Forelimb muscle (tissue), 1 donor: ENCODE results near the gene CNTF. TPM values are rescaled to one million over a fixed set of nuclear protein-coding genes. Genes with fewer than 3 reads are reported as not detected.
"Not testable (repeated sequence)": the region's sequence is repeated elsewhere in the genome, so short reads cannot be mapped to it uniquely, and the experiment has no call there.

ENCODE experiments used
- DNase-seq: peaks from one replicate; pipeline ENCODE4 v3.0.0-alpha.2; 2013; ENCODE audit warnings: low read depth
- polyA plus RNA-seq: library from polyadenylated mRNA; unstranded; fragments of 120-200 nt; gene quantifications from one replicate; pipeline ENCODE4 v1.2.1, GENCODE V29; 2013; ENCODE audit not compliant: insufficient read length

CNTF gene, protein sequence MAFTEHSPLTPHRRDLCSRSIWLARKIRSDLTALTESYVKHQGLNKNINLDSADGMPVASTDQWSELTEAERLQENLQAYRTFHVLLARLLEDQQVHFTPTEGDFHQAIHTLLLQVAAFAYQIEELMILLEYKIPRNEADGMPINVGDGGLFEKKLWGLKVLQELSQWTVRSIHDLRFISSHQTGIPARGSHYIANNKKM
- polyA plus RNA-seq, result 0.71 TPM

DNA sequence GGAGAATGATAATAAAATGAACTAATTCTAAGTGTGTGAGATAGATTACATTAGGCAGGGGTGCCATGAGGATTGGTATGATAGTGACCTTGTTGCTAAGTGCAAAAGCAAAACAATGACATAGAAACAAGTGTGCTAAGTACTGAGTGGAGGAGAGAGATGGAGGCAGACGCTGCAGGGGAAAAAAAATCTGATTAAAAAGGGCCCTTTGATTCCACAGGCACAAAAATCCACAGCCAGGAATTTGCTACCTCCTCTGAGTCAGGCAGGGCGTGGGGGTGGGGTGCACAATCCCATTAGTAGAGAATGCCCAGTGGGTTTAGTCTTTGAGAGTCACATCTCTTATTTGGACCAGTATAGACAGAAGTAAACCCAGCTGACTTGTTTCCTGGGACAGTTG is at the start of gene CNTF:
Gene CNTF (plus strand): TSS at position 322 of the 400 bp plus-strand sequence. CDS start 88 bp downstream, outside the sequence.
- no peak for DNase-seq

DNA sequence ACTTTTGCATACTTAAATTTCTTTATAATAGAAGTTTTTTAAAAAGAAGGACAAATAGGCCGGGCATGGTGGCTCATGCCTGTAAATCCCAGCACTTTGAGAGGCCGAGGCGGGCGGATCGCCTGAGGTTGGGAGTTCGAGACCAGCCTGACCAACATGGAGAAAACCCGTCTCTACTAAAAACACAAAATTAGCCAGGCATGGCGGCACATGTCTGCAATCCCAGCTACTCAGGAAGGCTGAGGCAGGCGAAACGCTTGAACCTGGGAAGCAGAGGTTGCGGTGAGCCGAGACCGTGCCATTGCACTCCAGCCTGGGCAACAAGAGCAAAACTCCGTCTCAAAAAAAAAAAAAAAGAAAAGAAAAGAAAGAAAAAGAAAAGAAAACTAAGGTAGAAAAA is 49.6 kb upstream of the CNTF start:
- DNase-seq, result not testable (repeated sequence)

DNA sequence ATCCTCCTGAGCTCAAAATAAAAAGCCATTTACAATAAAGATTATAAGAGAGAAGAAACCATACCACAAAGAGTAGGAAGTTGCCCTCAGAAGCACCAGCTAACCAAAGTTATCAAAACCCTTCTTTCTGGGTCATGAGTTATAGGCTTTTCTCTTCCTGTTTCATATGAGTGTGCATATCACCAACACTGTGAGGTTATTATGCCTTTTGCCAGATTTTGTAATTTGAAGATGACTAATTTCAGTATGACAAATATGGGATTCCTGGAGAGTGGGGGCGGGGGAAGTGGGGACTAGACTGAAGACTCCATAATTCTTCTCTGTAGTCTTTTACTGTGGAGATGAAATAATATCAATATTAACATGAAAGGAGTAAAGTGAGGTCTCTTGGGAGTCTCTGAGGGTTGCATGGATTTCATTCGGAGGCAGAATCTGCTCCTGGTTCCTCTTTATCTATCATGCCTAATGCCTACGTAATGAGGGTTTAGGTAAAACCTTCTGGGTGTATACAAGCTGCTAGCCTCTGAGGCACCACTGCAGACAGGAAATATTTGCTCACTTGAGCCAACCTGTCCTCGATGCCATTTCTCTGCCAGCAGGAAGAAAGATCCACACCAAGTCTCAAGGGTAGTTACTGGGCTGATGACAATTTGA is 48.9 kb upstream of the CNTF start:
- no peak for DNase-seq

- DNase-seq, result no peak
Observed at GRCh38 chr11:58574881-58575280, 47.6 kb upstream of the CNTF start.

DNA sequence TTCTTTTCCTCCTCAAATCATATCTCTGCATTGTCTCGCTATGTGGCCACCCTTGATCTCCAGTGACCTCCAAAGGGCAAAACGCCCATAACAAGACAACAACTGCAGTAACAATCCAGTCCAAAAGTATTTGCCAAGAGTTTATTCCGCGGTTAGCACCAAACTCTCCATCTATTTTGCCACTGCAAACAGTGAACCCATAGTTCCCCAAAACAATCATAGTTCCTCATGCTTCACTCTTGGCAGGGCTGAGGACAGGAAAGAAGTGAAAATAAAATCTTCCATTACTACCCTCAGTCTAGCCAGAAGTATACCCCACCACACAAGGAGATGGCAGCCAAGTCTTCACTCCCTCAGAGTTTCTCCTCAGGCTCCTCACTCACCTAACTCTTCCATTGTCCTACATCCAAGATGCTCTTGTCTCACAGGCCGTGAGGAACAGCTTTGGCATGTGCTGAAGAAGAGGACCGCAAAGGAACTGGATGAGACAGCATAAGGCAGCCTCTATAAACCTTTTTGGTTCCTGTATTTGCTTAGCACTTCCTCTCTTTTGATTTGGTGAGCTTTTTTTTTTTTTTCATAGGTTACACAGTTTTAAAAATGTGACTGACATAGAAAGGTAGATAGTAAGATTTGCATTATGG is 47.0 kb upstream of the CNTF start, which contains the start of gene LPXN:
Gene LPXN (minus strand): TSS at position 480 of the 644 bp plus-strand sequence. CDS start 84 bp downstream, at position 396.
- no peak for DNase-seq

DNA sequence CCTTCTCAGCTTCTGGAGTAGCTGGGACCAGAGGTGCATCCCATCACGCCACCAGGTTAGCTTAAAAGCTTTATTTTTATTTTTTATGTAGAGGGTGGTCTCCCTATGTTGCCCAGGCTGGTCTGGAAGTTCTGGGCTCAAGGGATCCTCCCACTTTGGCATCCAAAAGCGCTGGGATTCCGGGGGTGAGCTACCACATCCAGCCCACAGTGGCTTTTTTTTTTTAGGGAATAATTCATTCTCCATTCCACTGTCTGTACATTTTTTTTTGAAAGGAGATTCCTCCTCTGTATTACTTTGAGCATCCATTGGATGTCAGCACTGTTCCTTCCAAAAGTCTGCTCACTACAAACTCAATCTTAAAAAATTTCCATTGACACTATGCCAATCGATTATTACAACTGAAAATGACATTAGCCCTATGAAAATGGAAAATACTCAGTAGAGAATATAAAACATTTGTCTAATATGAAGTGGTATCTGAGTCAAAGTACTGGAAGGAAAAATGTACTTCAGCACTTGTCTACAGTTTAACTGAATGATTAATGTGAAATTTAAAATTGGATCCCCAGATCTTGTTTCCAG is 45.5 kb upstream of the CNTF start:
- no peak for DNase-seq

DNA sequence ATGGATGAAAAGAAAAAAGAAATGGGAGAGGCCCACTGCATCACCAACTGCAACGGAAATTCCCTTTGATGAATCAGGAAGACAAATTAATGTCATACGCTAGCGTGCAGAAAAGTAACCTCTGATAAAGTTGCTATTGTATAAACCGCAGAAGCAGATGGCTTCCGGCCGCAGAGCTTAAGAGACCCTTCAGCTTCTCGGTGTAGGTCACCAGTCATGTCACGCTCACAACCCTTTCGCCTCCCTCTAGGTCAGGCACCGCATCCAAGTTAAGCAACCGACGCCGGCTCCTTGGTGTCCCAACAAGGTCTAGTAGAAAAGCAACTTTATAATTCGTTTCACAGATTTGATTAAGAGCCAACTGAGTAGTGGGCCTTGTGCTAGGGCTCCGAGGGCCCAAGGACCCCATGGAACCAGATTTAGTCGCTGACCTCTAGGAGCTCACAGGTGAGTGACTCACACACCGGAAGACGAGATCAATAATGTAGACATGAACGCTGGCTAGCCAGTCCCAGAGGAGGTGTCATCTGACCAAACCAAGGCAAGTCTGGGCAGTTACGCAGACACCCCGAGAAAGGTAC is 44.8 kb upstream of the CNTF start:
- DNase-seq, result no peak

DNA sequence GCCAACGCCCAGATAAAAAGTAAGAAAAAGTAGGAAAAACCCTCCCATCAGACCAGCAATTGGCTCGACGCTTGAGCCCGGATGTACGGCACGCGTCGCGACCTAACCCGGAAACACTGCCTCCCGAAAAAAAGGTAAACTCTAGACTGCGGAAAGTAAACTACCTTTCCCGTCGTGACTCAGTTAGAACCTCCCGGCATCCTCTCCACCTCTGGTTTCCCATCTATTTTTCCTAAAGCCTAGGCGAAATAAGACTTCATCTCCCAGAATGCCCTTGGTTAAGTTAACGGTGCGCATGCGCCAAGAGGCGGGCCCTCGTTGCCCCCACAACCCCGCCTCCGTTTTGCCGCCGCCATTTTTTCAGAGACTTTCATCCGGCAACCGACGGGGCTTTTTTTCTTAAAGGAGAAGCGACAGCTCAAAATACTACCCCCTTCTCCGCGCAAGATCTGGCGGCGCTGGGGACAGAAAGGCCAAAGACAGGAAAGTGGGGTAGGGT is 44.3 kb upstream of the CNTF start:
- DNase-seq, result peak; percentile 97

DNA sequence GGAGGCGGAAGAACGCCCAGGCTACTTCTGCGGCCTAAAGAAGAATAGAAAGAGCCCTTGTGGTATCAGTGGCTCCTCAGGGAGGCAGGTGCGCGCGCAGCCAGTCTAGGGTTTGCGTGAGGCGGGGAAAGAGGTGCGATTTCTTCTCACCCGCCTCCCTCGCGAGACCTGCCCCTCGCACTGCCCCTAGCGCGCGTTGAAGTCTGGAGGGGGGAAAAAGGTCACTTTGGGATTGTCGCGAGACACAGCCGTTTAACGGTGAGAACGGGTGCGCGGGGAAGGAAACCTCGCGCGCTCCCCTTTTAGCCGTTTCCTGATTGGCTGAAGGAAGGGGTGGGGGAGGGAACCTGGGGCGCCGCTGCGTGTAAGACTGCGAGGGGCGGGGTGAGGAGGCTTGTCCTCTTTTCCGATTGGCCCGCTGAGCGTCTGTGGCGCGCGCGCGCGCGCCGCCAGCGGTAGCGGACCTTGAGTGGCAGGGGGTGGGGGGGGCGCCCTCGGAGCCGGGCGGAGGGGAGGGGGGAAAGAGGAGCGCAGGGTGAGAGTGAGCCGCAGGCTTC is 43.8 kb upstream of the CNTF start, which contains the start of gene ZFP91:
Gene ZFP91 (plus strand): TSS at position 429 of the 557 bp plus-strand sequence. CDS start 219 bp downstream, outside the sequence.
- DNase-seq, result peak; percentile 95

DNA sequence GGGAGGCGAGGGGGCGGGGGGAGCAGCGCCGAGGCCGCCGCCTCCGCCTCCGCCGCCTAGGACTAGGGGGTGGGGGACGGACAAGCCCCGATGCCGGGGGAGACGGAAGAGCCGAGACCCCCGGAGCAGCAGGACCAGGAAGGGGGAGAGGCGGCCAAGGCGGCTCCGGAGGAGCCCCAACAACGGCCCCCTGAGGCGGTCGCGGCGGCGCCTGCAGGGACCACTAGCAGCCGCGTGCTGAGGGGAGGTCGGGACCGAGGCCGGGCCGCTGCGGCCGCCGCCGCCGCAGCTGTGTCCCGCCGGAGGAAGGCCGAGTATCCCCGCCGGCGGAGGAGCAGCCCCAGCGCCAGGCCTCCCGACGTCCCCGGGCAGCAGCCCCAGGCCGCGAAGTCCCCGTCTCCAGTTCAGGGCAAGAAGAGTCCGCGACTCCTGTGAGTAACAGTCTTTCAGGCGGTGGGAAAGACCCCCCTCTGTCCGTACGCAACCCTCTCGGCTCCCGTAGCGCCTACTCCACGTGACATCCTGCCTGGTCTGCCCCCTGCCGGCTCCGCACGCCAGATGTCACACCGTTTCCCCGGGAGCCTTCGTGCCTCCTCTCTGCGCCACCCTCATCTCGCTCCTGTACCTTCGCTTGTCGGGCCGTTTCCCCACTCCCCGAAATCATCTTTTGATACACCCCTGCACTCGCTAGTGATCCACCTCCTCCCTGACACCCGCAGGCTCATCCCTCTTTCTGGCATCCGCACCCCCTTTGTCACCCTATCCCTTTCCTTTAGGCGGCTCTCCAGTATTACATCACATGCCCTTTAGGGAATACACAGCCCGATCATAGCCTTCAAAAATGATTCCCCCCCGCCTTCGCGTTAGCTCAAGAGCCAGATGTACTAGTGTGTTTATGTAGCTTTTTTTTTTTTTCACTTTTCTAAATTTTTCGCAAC is 43.0 kb upstream of the CNTF start:
- peak; percentile 81 for DNase-seq

GRCh38 chr11:58580311-58580710 is 42.2 kb upstream of the CNTF start:
- DNase-seq, result no peak

GRCh38 chr11:58582437-58582836 is 40.0 kb upstream of the CNTF start:
- no peak for DNase-seq

DNA sequence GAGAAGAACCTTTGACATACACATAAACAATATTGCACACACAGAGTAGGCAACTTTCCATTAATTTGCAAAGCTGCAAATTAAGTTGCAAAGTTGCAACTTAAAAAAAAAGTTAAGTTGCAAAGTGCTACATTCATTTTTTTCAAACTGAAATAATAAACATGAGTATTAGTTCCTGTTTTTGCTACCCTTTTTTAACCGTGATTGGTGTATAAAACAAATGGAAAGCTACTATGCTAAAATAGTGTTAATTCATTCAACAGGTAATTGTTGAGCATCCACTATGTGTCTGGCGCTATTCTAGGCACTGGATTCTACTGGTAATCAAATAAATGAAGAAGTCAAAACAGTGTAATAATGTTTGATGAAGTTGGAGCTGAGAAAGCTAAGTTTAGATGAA is 35.5 kb upstream of the CNTF start:
- DNase-seq, result no peak

- no peak for DNase-seq
Observed at GRCh38 chr11:58591659-58592058, 30.8 kb upstream of the CNTF start.

- no peak for DNase-seq
Observed at GRCh38 chr11:58592760-58593472, 29.5 kb upstream of the CNTF start.

- no peak for DNase-seq
Observed at GRCh38 chr11:58594826-58595225, 27.6 kb upstream of the CNTF start.

GRCh38 chr11:58596621-58597020 is 25.8 kb upstream of the CNTF start:
- DNase-seq, result no peak

- DNase-seq, result no peak
Observed at GRCh38 chr11:58597486-58598144, 24.9 kb upstream of the CNTF start.

DNA sequence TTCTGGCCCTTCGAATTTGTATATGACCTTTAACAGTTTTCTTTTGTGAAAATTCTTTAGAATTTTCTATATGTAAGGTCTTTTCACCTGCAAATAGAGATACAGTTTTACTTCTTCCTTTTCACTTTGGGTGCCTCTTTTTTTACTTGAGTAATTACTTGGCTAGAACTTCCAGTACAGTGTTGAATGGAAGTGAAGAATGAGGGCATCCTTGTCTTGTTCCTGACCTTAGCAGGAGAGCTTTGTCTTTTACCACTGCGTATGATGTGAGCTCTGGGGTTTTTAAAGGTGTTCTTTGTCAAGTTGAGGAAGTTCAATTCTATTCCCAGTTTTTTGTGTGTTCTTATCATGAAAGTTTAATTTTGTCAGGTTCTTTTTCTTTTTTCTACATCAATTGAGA is 22.0 kb upstream of the CNTF start:
- DNase-seq, result no peak
